ENCODE results near the gene UNC5CL. TPM values are rescaled to one million over a fixed set of nuclear protein-coding genes. Genes with fewer than 3 reads are reported as not detected.

Gene UNC5CL
- total RNA-seq, 1 donor from 2014 or later: 0.53 TPM

DNA sequence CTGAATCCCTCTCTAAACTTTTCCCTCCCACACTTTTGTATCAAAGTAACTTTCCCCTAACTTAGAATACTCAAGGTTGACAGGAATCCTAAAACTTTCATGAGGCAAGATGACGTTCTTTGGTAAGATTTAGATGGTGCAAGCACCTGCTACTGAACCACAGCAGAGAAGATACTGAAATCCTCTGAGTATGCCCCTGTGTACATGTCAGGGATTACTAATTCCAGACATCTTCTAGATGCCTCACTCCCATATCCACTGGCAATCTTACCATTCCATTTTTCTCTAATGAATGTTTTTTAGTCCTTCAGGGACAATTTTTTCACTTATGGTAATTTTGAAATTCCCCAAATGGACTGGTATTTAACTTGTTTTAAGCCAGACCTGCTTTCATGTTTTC is 23.0 kb upstream of the UNC5CL start:
- Histone ChIP-seq H3K36me3 (peaks cover 8 to 24% of the 10 kb centered on the region in 2 donors), H3K4me1 (no peaks in the 10 kb centered on the region), H3K4me3 (no peak overlapping the region), H3K27me3 (no peaks in the 10 kb centered on the region), H3K27ac (no peak overlapping the region), H3K9me3 (no peaks in the 10 kb centered on the region)
- intact Hi-C loops (cut with DNase I): no loop called here
- DNase-seq (ENCODE audit: low spot score in 2 of 2): no peak
- TF ChIP-seq, protein P1, sequence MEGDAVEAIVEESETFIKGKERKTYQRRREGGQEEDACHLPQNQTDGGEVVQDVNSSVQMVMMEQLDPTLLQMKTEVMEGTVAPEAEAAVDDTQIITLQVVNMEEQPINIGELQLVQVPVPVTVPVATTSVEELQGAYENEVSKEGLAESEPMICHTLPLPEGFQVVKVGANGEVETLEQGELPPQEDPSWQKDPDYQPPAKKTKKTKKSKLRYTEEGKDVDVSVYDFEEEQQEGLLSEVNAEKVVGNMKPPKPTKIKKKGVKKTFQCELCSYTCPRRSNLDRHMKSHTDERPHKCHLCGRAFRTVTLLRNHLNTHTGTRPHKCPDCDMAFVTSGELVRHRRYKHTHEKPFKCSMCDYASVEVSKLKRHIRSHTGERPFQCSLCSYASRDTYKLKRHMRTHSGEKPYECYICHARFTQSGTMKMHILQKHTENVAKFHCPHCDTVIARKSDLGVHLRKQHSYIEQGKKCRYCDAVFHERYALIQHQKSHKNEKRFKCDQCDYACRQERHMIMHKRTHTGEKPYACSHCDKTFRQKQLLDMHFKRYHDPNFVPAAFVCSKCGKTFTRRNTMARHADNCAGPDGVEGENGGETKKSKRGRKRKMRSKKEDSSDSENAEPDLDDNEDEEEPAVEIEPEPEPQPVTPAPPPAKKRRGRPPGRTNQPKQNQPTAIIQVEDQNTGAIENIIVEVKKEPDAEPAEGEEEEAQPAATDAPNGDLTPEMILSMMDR (IDR thresholded peaks at IDR 0.05): no peak

DNA sequence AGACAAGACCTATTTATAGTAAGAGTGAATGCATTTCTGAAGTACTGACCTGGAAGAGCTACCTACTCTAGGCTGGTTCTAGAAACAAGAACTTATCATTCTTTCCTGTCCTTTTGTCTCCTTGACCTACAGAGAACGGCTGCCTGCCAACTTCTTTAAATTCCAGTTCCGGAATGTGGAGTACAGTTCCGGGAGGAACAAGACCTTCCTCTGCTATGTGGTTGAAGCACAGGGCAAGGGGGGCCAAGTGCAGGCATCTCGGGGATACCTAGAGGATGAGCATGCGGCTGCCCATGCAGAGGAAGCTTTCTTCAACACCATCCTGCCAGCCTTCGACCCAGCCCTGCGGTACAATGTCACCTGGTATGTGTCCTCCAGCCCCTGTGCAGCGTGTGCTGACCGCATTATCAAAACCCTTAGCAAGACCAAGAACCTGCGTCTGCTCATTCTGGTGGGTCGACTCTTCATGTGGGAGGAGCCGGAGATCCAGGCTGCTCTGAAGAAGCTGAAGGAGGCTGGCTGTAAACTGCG is 22.2 kb upstream of the UNC5CL start:
- Histone ChIP-seq H3K4me3 (no peak overlapping the region), H3K27ac (no peak overlapping the region), H3K27me3 (no peaks in the 10 kb centered on the region), H3K9me3 (no peaks in the 10 kb centered on the region), H3K4me1 (no peaks in the 10 kb centered on the region), H3K36me3 (peaks cover 8 to 24% of the 10 kb centered on the region in 2 donors)
- intact Hi-C loops (cut with DNase I): no loop called here
- DNase-seq (ENCODE audit: low spot score in 2 of 2): no peak
- TF ChIP-seq, protein P1 (IDR thresholded peaks at IDR 0.05): no peak

DNA sequence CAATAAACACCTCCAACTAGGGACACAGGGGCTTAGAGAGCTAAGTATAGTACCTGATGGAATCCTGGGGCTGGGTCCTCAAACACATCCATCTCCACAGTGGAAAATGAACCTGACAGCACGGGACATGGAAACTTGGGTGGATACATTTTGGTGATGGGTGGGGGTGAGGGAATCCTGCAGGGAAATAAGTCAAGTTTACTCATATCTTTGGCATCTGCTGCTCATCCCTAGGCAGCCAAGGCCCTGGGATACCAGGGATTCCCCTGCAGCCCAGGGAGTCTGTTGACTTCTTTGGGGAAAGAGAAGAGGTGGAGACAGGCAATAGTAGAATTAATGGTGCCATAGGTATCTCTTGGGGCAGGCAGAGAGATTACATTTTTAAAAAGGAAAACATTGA is 20.5 kb upstream of the UNC5CL start:
- no peak for DNase-seq (ENCODE audit: low spot score in 2 of 2)
- no peaks in the 10 kb centered on the region for H3K9me3 ChIP-seq
- H3K4me3 ChIP-seq: no peak overlapping the region
- intact Hi-C loops (cut with DNase I): no loop called here
- TF ChIP-seq, protein P1 (IDR thresholded peaks at IDR 0.05): no peak
- H3K27me3 ChIP-seq: no peaks in the 10 kb centered on the region
- peaks cover 8 to 16% of the 10 kb centered on the region in 2 donors for H3K36me3 ChIP-seq
- no peak overlapping the region for H3K27ac ChIP-seq
- H3K4me1 ChIP-seq: no peaks in the 10 kb centered on the region

DNA sequence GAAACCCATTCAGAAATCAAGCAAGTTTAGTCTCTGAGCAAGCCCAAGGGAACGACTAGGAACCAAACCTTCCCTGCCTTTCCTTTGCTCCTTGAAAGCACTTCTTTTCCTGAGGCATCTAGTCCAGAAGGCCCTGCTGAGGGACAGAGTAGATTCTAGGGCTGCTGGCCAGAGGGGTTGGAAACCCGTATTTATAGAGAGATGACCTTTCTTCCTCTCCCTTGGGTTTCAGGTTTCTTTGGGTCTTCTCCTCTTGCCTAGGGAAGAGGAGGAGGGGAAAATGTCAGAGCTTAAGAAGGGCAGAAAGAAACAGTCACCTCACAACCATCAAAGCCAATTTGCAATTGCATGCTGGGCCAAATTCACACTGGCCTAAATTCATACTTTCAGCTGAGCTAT is 19.8 kb upstream of the UNC5CL start:
- no peak for DNase-seq (ENCODE audit: low spot score in 2 of 2)
- intact Hi-C loops (cut with DNase I): no loop called here
- Histone ChIP-seq H3K4me1 (no peaks in the 10 kb centered on the region), H3K27ac (no peak overlapping the region), H3K9me3 (no peaks in the 10 kb centered on the region), H3K4me3 (no peak overlapping the region), H3K27me3 (no peaks in the 10 kb centered on the region), H3K36me3 (peaks cover 5 to 8% of the 10 kb centered on the region in 2 donors)
- TF ChIP-seq, protein P1 (IDR thresholded peaks at IDR 0.05): no peak

DNA sequence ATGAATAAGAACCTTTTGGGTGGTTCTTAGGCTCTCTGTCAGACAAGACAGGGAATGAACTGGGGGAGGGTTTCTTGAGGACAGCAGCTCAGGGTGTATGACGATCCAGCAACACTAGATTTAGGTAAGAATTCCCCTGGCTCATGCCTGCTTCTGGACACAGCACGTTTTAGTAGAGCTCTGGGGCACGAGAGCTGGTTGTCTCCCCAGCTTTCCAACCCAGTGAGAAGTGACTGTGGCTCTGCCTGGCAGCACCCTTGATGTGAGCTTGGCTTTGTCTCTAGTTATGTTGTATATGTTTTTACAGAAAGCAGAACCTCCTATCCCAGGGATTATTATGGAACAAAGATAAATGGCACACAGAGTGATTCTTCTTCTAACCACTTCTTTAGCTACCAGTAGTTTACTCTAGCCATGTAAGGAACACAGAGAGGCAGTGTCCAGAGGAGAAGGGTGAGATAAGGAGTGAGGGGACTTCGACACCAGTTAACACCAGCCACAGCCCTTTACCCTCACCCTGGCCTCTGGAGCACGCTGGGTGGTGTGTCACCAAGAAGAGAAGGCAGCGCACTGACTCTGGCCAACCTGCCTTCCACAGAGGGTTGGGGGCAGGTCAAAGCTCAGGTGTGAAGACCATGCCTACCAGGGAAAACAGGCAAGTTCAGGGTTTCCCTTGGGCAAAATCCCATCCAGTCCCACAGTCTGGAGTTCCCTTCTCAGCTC is 17.9 kb upstream of the UNC5CL start:
- intact Hi-C loops (cut with DNase I): no loop called here
- no peak overlapping the region for H3K27ac ChIP-seq
- H3K4me1 ChIP-seq: no peaks in the 10 kb centered on the region
- no peak for DNase-seq (ENCODE audit: low spot score in 2 of 2)
- H3K9me3 ChIP-seq: no peaks in the 10 kb centered on the region
- no peak overlapping the region for H3K4me3 ChIP-seq
- no peaks in the 10 kb centered on the region for H3K27me3 ChIP-seq
- peaks cover 5 to 7% of the 10 kb centered on the region in 2 donors for H3K36me3 ChIP-seq
- TF ChIP-seq, protein P1 (IDR thresholded peaks at IDR 0.05): no peak

Measured in ascending aorta (tissue), 2 donors.